Hypothalamus (tissue), 51 donors: Measurements from ENCODE around the gene PLEKHG5.
"Not testable (repeated sequence)": the region's sequence is repeated elsewhere in the genome, so short reads cannot be mapped to it uniquely, and the experiment has no call there.

Experiments
- DNase-seq, 51 donors: peaks; one replicate each; lab custom pipeline; 2025; lab: John Stamatoyannopoulos, UW

PLEKHG5 gene

GRCh38 chr1:6498576-6499111 lies 7.2 kb upstream of the PLEKHG5 start:
- DNase-seq = no peak

GRCh38 chr1:6497867-6498575 lies 6.6 kb upstream of the PLEKHG5 start:
- DNase-seq = no peak

- peak in 19 of 51 donors; percentile 19 to 62 (median 34) for DNase-seq
Measured at GRCh38 chr1:6497215-6497866, 5.9 kb upstream of the PLEKHG5 start.

- DNase-seq = no peak
Measured at GRCh38 chr1:6496890-6497214, 5.4 kb upstream of the PLEKHG5 start.

GRCh38 chr1:6496365-6496721 lies 4.9 kb upstream of the PLEKHG5 start:
- no peak for DNase-seq

- no peak for DNase-seq
Measured at GRCh38 chr1:6495540-6496364, 4.3 kb upstream of the PLEKHG5 start.

- peak in 5 of 51 donors; percentile 12 to 56 (median 43) for DNase-seq
Measured at GRCh38 chr1:6495041-6495441, 3.6 kb upstream of the PLEKHG5 start.

- DNase-seq = no peak
Measured at GRCh38 chr1:6494627-6495026, 3.2 kb upstream of the PLEKHG5 start.

GRCh38 chr1:6493834-6494223 lies 2.4 kb upstream of the PLEKHG5 start:
- not testable (repeated sequence) for DNase-seq

- DNase-seq = no peak
Measured at GRCh38 chr1:6491966-6492365, 499 bp upstream of the PLEKHG5 start.

GRCh38 chr1:6491081-6491449 lies 402 bp downstream of the PLEKHG5 start:
- DNase-seq = no peak

- DNase-seq = peak in 19 of 51 donors; percentile 10 to 58 (median 23)
Measured at GRCh38 chr1:6490181-6491080, 1.0 kb downstream of the PLEKHG5 start.

- DNase-seq = peak in 34 of 51 donors; percentile 8 to 77 (median 32)
Measured at GRCh38 chr1:6489799-6490180, 1.7 kb downstream of the PLEKHG5 start.

- no peak for DNase-seq
Measured at GRCh38 chr1:6489383-6489765, 2.1 kb downstream of the PLEKHG5 start.

- no peak for DNase-seq
Measured at GRCh38 chr1:6488602-6489382, 2.7 kb downstream of the PLEKHG5 start.

- no peak for DNase-seq
Measured at GRCh38 chr1:6487804-6488484, 3.5 kb downstream of the PLEKHG5 start.

- peak in 46 of 51 donors; percentile 7 to 83 (median 56) for DNase-seq
Measured at GRCh38 chr1:6486433-6487011, 4.9 kb downstream of the PLEKHG5 start.
